AG04450 (cell line): ENCODE measurements around the gene MED12L. TPM values are rescaled to one million over a fixed set of nuclear protein-coding genes. Genes with fewer than 3 reads are reported as not detected.
A peak's percentile ranks its signal among the peaks of the same experiment; 100 is the strongest.

Experiments used
- CTCF ChIA-PET: fragments of 300-600, 350-600 bp; formaldehyde crosslinking; extraction: SDS; loops from one replicate; lab custom pipeline; 2022; ENCODE audit warnings: antibody characterized with exemption, inconsistent platforms; lab: Charles Lee
- POLR2A ChIA-PET: fragments of 350-600 bp; formaldehyde crosslinking; extraction: SDS; loops from one replicate; lab custom pipeline; 2021; ENCODE audit warnings: antibody characterized with exemption, inconsistent platforms; lab: Yijun Ruan, JAX
- DNase-seq: peaks from one replicate; pipeline ENCODE4 v3.0.0-alpha.2; 2011; ENCODE audit warnings: low read depth, low spot score
- H3K27ac ChIP-seq: one replicate; pipeline ENCODE4 v1.5.1; 2012; ENCODE audit warnings: low read depth, low read length, control low read depth
- H3K27me3 ChIP-seq: one replicate; pipeline ENCODE4 v1.6.0; 2012; ENCODE audit warnings: low read length; ENCODE audit not compliant: control insufficient read depth, insufficient read depth
- H3K4me3 ChIP-seq: 2 replicates; pipeline ENCODE4 v1.5.1; 2011; ENCODE audit warnings: mild to moderate bottlenecking, low read depth, low read length, control low read depth
- H3K9me3 ChIP-seq: 2 replicates; pipeline ENCODE4 v1.5.1; 2012; ENCODE audit warnings: low read length; ENCODE audit not compliant: control insufficient read depth, insufficient read depth
- polyA plus RNA-seq: library from polyadenylated mRNA; depleted of rRNA; stranded (reverse); fragments of >200 nt; gene quantifications from 2 replicates; pipeline ENCODE4 v1.2.3, GENCODE V29; 2011
- TF ChIP-seq, protein P1 (sequence below): IDR thresholded peaks from 2 replicates; pipeline ENCODE4 v1.5.1; 2011; ENCODE audit warnings: low read depth, low read length, control low read depth, inconsistent platforms

MED12L gene
- polyA plus RNA-seq, 1 experiment: 0.26 TPM

GRCh38 chr3:151145713-151146070, 60.2 kb downstream of the MED12L start:
- no peak for DNase-seq
- ChIA-PET POLR2A (no interaction called here), CTCF (interaction anchor here (0.6 to 4.6 kb wide), 21 partner anchors 9 to 617 kb away, joined by 3 to 74 read pairs (median 4); no protein-coding TSS in a partner anchor)
- no peak overlapping the region for H3K27ac ChIP-seq
- peaks cover 5% of the 10 kb centered on the region for H3K27me3 ChIP-seq
- TF ChIP-seq, protein P1, sequence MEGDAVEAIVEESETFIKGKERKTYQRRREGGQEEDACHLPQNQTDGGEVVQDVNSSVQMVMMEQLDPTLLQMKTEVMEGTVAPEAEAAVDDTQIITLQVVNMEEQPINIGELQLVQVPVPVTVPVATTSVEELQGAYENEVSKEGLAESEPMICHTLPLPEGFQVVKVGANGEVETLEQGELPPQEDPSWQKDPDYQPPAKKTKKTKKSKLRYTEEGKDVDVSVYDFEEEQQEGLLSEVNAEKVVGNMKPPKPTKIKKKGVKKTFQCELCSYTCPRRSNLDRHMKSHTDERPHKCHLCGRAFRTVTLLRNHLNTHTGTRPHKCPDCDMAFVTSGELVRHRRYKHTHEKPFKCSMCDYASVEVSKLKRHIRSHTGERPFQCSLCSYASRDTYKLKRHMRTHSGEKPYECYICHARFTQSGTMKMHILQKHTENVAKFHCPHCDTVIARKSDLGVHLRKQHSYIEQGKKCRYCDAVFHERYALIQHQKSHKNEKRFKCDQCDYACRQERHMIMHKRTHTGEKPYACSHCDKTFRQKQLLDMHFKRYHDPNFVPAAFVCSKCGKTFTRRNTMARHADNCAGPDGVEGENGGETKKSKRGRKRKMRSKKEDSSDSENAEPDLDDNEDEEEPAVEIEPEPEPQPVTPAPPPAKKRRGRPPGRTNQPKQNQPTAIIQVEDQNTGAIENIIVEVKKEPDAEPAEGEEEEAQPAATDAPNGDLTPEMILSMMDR: no peak
- no peak overlapping the region for H3K4me3 ChIP-seq
- H3K9me3 ChIP-seq: no peaks in the 10 kb centered on the region

DNA sequence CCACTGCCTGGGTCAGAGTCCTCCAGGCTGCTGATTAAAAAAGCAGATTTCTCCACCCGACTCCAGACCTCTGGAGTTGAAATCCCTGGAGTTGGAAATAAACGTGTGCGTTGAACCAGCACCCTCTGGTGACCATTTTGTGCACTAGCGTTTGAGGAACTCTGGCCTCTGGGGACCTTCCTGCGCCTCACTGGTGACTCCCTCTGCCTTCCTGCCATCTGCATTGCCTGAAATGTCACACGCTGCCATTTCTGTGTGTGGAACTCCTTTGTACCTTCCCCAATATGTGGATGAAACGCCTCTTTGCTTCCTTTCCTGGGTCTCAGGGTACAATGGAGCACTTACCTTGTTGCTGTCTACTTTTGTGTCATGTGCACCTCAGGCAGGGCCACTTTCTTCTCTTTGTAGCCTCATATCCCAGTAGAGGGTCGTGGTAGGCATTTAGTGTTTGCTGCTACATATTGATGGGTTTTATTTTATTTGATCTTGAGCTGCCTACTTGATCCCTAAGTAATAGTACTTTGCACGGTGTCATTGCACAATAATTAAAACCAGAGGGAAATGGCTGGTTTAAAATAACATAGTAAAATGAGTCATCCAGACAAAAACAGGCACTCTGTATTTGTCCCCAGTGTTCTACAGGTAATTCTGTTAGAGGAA, 60.7 kb downstream of the MED12L start:
- no peaks in the 10 kb centered on the region for H3K9me3 ChIP-seq
- DNase-seq: peak; percentile 36
- peaks cover 5% of the 10 kb centered on the region for H3K27me3 ChIP-seq
- no peak overlapping the region for H3K4me3 ChIP-seq
- TF ChIP-seq, protein P1: peak; percentile 94
- H3K27ac ChIP-seq: no peak overlapping the region
- CTCF ChIA-PET: interaction anchor here (0.6 to 4.6 kb wide), 33 partner anchors 8 to 690 kb away, joined by 3 to 74 read pairs (median 4); partner anchors contain the start of gene SIAH2
- POLR2A ChIA-PET: no interaction called here

DNA sequence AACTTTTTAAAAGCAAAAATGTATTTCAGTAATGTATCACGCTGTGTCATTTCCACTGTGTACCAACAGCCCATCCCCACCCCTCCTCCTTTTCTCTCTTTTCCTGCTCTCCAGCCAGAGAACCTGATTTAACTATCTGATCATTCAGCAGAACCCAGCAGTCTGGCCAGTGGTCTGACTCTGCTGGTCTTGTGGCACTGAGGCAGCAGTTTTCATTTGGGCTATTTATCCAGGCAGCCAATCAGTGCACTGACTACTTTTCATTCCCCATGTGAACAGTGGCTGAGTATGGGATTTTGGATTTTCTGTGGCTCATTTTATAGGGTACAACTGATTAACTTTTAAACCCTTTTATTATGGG, 61.2 kb downstream of the MED12L start:
- CTCF ChIA-PET: interaction anchor here (0.6 to 4.6 kb wide), 23 partner anchors 10 to 690 kb away, joined by 3 to 74 read pairs (median 4); partner anchors contain the start of gene SIAH2
- no peak for DNase-seq

DNA sequence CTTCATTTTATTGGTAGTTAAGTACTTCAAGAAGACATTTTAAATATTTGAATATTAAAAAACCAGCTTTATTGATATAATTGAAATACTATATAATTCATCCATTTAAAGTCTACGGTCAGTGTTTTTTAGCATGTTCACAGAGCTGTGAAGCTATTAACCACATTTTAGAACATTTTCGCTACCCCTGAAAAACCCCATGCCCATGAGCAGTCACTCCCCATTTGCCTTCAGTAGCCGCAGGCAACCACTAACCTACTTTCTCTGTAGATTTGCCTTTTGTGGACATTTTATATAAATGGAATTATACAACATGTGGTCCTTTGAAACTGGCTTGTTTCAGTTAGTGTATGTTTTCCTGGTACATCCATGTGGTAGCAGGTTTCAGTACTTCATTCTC, 61.8 kb downstream of the MED12L start:
- no peak for DNase-seq
- no peak overlapping the region for H3K4me3 ChIP-seq
- H3K27me3 ChIP-seq: peaks cover 5% of the 10 kb centered on the region
- POLR2A ChIA-PET: no interaction called here
- CTCF ChIA-PET: interaction anchor here (0.6 to 4.6 kb wide), 10 partner anchors 9 to 426 kb away, joined by 3 to 74 read pairs (median 6); partner anchors contain the start of gene SIAH2
- H3K27ac ChIP-seq: no peak overlapping the region
- H3K9me3 ChIP-seq: no peaks in the 10 kb centered on the region
- TF ChIP-seq, protein P1: no peak

More for the DNA sequence above, 61.2 kb downstream of the MED12L start:
- TF ChIP-seq, protein P1: no peak
- Histone ChIP-seq H3K9me3 (no peaks in the 10 kb centered on the region), H3K27ac (no peak overlapping the region), H3K4me3 (no peak overlapping the region), H3K27me3 (peaks cover 5% of the 10 kb centered on the region)
- POLR2A ChIA-PET: no interaction called here

GRCh38 chr3:151152455-151153079, 67.1 kb downstream of the MED12L start:
- POLR2A ChIA-PET: no interaction called here
- DNase-seq: no peak

More at GRCh38 chr3:151152455-151153079, 67.1 kb downstream of the MED12L start:
- Histone ChIP-seq H3K9me3 (no peaks in the 10 kb centered on the region), H3K27ac (no peak overlapping the region), H3K4me3 (no peak overlapping the region), H3K27me3 (no peaks in the 10 kb centered on the region)
- CTCF ChIA-PET: interaction anchor here (0.5 to 1.0 kb wide), 2 partner anchors 11 to 144 kb away, joined by 3 to 4 read pairs; no protein-coding TSS in a partner anchor
- TF ChIP-seq, protein P1: no peak
